GM18507 (cell line): ENCODE measurements around the gene ATAD3C.
"Not testable (repeated sequence)": the region's sequence is repeated elsewhere in the genome, so short reads cannot be mapped to it uniquely, and the experiment has no call there.

ENCODE experiments used
- DNase-seq: peaks from one replicate; pipeline ENCODE4 v3.0.0; 2011; ENCODE audit warnings: low read depth; ENCODE audit not compliant: insufficient read length; ENCODE audit errors: extremely low spot score
- FAIRE-seq: peaks from 2 replicates; lab custom pipeline; 2011; peaks lifted over from hg19 to GRCh38; lab: Jason Lieb, UNC

ATAD3C gene

GRCh38 chr1:1490633-1491230 lies 41.2 kb downstream of the ATAD3C start:
- no peak for DNase-seq
- FAIRE-seq, result no peak

- DNase-seq, result no peak
- no peak for FAIRE-seq
Observed at GRCh38 chr1:1491601-1492000, 42.1 kb downstream of the ATAD3C start.

GRCh38 chr1:1494311-1494710 lies 44.8 kb downstream of the ATAD3C start:
- not testable (repeated sequence) for FAIRE-seq, DNase-seq

GRCh38 chr1:1495461-1495975 lies 46.0 kb downstream of the ATAD3C start:
- FAIRE-seq, DNase-seq: not testable (repeated sequence)

GRCh38 chr1:1504777-1505365 lies 55.4 kb downstream of the ATAD3C start:
- not testable (repeated sequence) for DNase-seq, FAIRE-seq

- peak; percentile 98 for FAIRE-seq
- DNase-seq, result not testable (repeated sequence)
Observed at GRCh38 chr1:1505366-1505798, 55.9 kb downstream of the ATAD3C start.

- FAIRE-seq, DNase-seq: not testable (repeated sequence)
Observed at GRCh38 chr1:1505801-1506200, 56.3 kb downstream of the ATAD3C start.

- FAIRE-seq, result no peak
- no peak for DNase-seq
Observed at GRCh38 chr1:1507305-1507704, 57.8 kb downstream of the ATAD3C start.

GRCh38 chr1:1508775-1509464 lies 59.4 kb downstream of the ATAD3C start:
- not testable (repeated sequence) for FAIRE-seq, DNase-seq

- not testable (repeated sequence) for DNase-seq, FAIRE-seq
Observed at GRCh38 chr1:1509465-1509850, 60.0 kb downstream of the ATAD3C start.

- FAIRE-seq (peak; percentile 55), DNase-seq (no peak)
Observed at GRCh38 chr1:1510912-1511532, 61.5 kb downstream of the ATAD3C start.

- DNase-seq, result peak; percentile 97
- peak; percentile 96 for FAIRE-seq
Observed at GRCh38 chr1:1511533-1512285, 62.2 kb downstream of the ATAD3C start, which contains the start of gene ATAD3A. Gene ATAD3A, plus strand, starts transcription at chr1:1512162. Its CDS starts 107 bp downstream, at chr1:1512269.

- not testable (repeated sequence) for DNase-seq, FAIRE-seq
Observed at GRCh38 chr1:1512425-1512824, 62.9 kb downstream of the ATAD3C start.

- not testable (repeated sequence) for FAIRE-seq, DNase-seq
Observed at GRCh38 chr1:1513675-1514074, 64.2 kb downstream of the ATAD3C start.

GRCh38 chr1:1514376-1514775 lies 64.9 kb downstream of the ATAD3C start:
- FAIRE-seq, DNase-seq: not testable (repeated sequence)

- not testable (repeated sequence) for DNase-seq, FAIRE-seq
Observed at GRCh38 chr1:1516923-1517322, 67.4 kb downstream of the ATAD3C start.

GRCh38 chr1:1517973-1518620 lies 68.6 kb downstream of the ATAD3C start:
- FAIRE-seq, result no peak
- no peak for DNase-seq

GRCh38 chr1:1518621-1519007 lies 69.1 kb downstream of the ATAD3C start:
- not testable (repeated sequence) for DNase-seq, FAIRE-seq
